ENCODE results near the gene NR3C2.
A peak's percentile ranks its signal among the peaks of the same experiment; 100 is the strongest.
"Not testable (repeated sequence)": the region's sequence is repeated elsewhere in the genome, so short reads cannot be mapped to it uniquely, and the experiment has no call there.

NR3C2 gene

GRCh38 chr4:148369919-148370318 is 72.3 kb downstream of the NR3C2 start:
- no peak for DNase-seq (ENCODE audit: low spot score)

- DNase-seq (ENCODE audit: low spot score), result no peak
Observed at GRCh38 chr4:148367756-148368155, 74.5 kb downstream of the NR3C2 start.

- DNase-seq (ENCODE audit: low spot score), result no peak
Observed at GRCh38 chr4:148366251-148366650, 76.0 kb downstream of the NR3C2 start.

- no peak for DNase-seq (ENCODE audit: low spot score)
Observed at GRCh38 chr4:148364525-148364924, 77.7 kb downstream of the NR3C2 start.

GRCh38 chr4:148359769-148360168 is 82.4 kb downstream of the NR3C2 start:
- no peak for DNase-seq (ENCODE audit: low spot score)

GRCh38 chr4:148355442-148356123 is 86.6 kb downstream of the NR3C2 start:
- no peak for DNase-seq (ENCODE audit: low spot score)

GRCh38 chr4:148354186-148354585 is 88.0 kb downstream of the NR3C2 start:
- no peak for DNase-seq (ENCODE audit: low spot score)

GRCh38 chr4:148353571-148353970 is 88.6 kb downstream of the NR3C2 start:
- DNase-seq (ENCODE audit: low spot score), result no peak

- DNase-seq (ENCODE audit: low spot score), result no peak
Observed at GRCh38 chr4:148349153-148349552, 93.1 kb downstream of the NR3C2 start.

- no peak for DNase-seq (ENCODE audit: low spot score)
Observed at GRCh38 chr4:148346657-148347056, 95.6 kb downstream of the NR3C2 start.

GRCh38 chr4:148345509-148345908 is 96.7 kb downstream of the NR3C2 start:
- no peak for DNase-seq (ENCODE audit: low spot score)

- no peak for DNase-seq (ENCODE audit: low spot score)
Observed at GRCh38 chr4:148344941-148345340, 97.3 kb downstream of the NR3C2 start.

GRCh38 chr4:148344352-148344751 is 97.9 kb downstream of the NR3C2 start:
- no peak for DNase-seq (ENCODE audit: low spot score)

- no peak for DNase-seq (ENCODE audit: low spot score)
Observed at GRCh38 chr4:148341980-148342800, 100.0 kb downstream of the NR3C2 start.

- DNase-seq (ENCODE audit: low spot score), result no peak
Observed at GRCh38 chr4:148335133-148335532, 107.1 kb downstream of the NR3C2 start.

- DNase-seq (ENCODE audit: low spot score), result no peak
Observed at GRCh38 chr4:148333265-148333664, 108.9 kb downstream of the NR3C2 start.

GRCh38 chr4:148332486-148332885 is 109.7 kb downstream of the NR3C2 start:
- no peak for DNase-seq (ENCODE audit: low spot score)

- no peak for DNase-seq (ENCODE audit: low spot score)
Observed at GRCh38 chr4:148330724-148331123, 111.5 kb downstream of the NR3C2 start.

- no peak for DNase-seq (ENCODE audit: low spot score)
Observed at GRCh38 chr4:148330161-148330560, 112.1 kb downstream of the NR3C2 start.

GRCh38 chr4:148329751-148330150 is 112.5 kb downstream of the NR3C2 start:
- DNase-seq (ENCODE audit: low spot score), result no peak

- no peak for DNase-seq (ENCODE audit: low spot score)
Observed at GRCh38 chr4:148327683-148328082, 114.5 kb downstream of the NR3C2 start.

- not testable (repeated sequence) for DNase-seq (ENCODE audit: low spot score)
Observed at GRCh38 chr4:148323316-148323715, 118.9 kb downstream of the NR3C2 start.

GRCh38 chr4:148315049-148315448 is 127.2 kb downstream of the NR3C2 start:
- DNase-seq (ENCODE audit: low spot score), result peak; percentile 24

All from LoVo (cell line).